IPS-15b (cell line): ENCODE measurements around the gene ARMC3.

Source experiments
- H3K27me3 ChIP-seq: one replicate; pipeline ENCODE4 v1.6.1; 2013; ENCODE audit warnings: low read length; ENCODE audit not compliant: control insufficient read depth, insufficient read depth
- H3K36me3 ChIP-seq: one replicate; pipeline ENCODE4 v1.6.1; 2013; ENCODE audit warnings: low read length; ENCODE audit not compliant: control insufficient read depth, insufficient read depth
- H3K4me1 ChIP-seq: one replicate; pipeline ENCODE4 v1.6.1; 2013; ENCODE audit warnings: mild to moderate bottlenecking, low read length; ENCODE audit not compliant: control insufficient read depth, insufficient read depth
- H3K4me3 ChIP-seq: one replicate; pipeline ENCODE4 v1.5.1; 2013; ENCODE audit warnings: low read depth, low read length
- H3K9ac ChIP-seq: one replicate; pipeline ENCODE4 v1.6.1; 2013; ENCODE audit warnings: low read depth, mild to moderate bottlenecking, low read length
- H3K9me3 ChIP-seq: one replicate; pipeline ENCODE4 v1.6.1; 2013; ENCODE audit warnings: mild to moderate bottlenecking, low read length; ENCODE audit not compliant: control insufficient read depth, insufficient read depth

ARMC3 gene

GRCh38 chr10:22978287-22978686 lies 50.4 kb downstream of the ARMC3 start:
- H3K36me3 ChIP-seq, result no peaks in the 10 kb centered on the region
- H3K4me1 ChIP-seq, result peaks cover 3% of the 10 kb centered on the region
- no peaks in the 10 kb centered on the region for H3K9me3 ChIP-seq
- no peak overlapping the region for H3K4me3 ChIP-seq
- H3K9ac ChIP-seq, result no peak overlapping the region
- H3K27me3 ChIP-seq, result no peaks in the 10 kb centered on the region

GRCh38 chr10:22978918-22979317 lies 51.1 kb downstream of the ARMC3 start:
- peaks cover 3% of the 10 kb centered on the region for H3K4me1 ChIP-seq
- H3K9ac ChIP-seq, result no peak overlapping the region
- H3K4me3 ChIP-seq, result no peak overlapping the region
- no peaks in the 10 kb centered on the region for H3K36me3 ChIP-seq
- no peaks in the 10 kb centered on the region for H3K9me3 ChIP-seq
- H3K27me3 ChIP-seq, result no peaks in the 10 kb centered on the region

DNA sequence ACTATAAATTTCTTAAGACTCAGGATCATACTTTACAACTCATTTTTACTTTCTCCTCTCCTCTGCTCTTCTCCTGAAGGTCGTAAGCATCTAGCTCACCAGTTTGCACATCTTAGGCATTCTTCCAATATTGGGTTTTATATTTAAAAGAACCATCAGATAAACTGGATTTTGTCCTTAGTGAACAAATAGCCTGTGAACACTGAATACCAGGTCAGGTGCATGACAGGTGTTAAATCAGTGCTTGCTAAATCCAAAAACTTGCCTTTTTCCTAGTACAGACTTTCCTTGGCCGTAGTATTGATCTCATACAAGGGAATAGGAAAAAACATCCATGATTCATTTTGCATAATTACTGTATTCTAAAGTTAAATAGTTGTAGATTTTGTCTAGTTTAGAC lies 53.0 kb downstream of the ARMC3 start:
- Histone ChIP-seq H3K9ac (no peak overlapping the region), H3K36me3 (no peaks in the 10 kb centered on the region), H3K27me3 (no peaks in the 10 kb centered on the region), H3K4me1 (peaks cover 3% of the 10 kb centered on the region), H3K9me3 (no peaks in the 10 kb centered on the region), H3K4me3 (no peak overlapping the region)

GRCh38 chr10:22984066-22984465 lies 56.2 kb downstream of the ARMC3 start:
- Histone ChIP-seq H3K36me3 (no peaks in the 10 kb centered on the region), H3K4me1 (no peaks in the 10 kb centered on the region), H3K27me3 (no peaks in the 10 kb centered on the region), H3K4me3 (no peak overlapping the region), H3K9ac (no peak overlapping the region), H3K9me3 (no peaks in the 10 kb centered on the region)

- Histone ChIP-seq H3K9me3 (no peaks in the 10 kb centered on the region), H3K27me3 (no peaks in the 10 kb centered on the region), H3K4me1 (no peaks in the 10 kb centered on the region), H3K4me3 (no peak overlapping the region), H3K36me3 (no peaks in the 10 kb centered on the region), H3K9ac (no peak overlapping the region)
These were observed 59.1 kb downstream of the ARMC3 start for GRCh38 chr10:22986771-22987542.

GRCh38 chr10:22988581-22989360 lies 60.9 kb downstream of the ARMC3 start:
- H3K4me3 ChIP-seq, result no peak overlapping the region

DNA sequence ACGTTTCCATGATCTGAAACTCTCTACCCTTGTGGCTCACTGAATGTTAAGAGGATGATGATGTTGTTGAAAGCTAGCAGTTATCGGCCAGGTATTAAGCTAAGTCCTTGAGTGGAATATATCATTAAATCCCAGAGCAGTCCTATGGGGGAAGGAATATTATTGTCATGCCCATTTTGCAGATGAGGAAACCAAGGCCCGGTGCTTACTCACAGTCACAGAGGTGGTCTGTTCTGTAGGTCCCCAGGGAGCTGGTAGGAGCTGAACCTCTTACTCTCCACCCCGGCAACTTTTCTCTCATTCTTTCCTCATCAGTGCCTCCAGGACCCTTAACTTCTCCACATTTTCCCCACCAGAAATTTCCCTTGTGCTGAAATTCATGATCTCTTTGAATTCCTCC lies 62.6 kb downstream of the ARMC3 start:
- H3K9ac ChIP-seq, result no peak overlapping the region
- no peaks in the 10 kb centered on the region for H3K36me3 ChIP-seq
- no peaks in the 10 kb centered on the region for H3K27me3 ChIP-seq
- no peak overlapping the region for H3K4me3 ChIP-seq
- no peaks in the 10 kb centered on the region for H3K4me1 ChIP-seq
- H3K9me3 ChIP-seq, result no peaks in the 10 kb centered on the region

More at GRCh38 chr10:22988581-22989360, 60.9 kb downstream of the ARMC3 start:
- no peaks in the 10 kb centered on the region for H3K9me3 ChIP-seq
- no peaks in the 10 kb centered on the region for H3K36me3 ChIP-seq
- H3K27me3 ChIP-seq, result no peaks in the 10 kb centered on the region
- H3K4me1 ChIP-seq, result no peaks in the 10 kb centered on the region
- no peak overlapping the region for H3K9ac ChIP-seq

- Histone ChIP-seq H3K9ac (no peak overlapping the region), H3K4me1 (no peaks in the 10 kb centered on the region), H3K4me3 (no peak overlapping the region), H3K36me3 (no peaks in the 10 kb centered on the region), H3K9me3 (no peaks in the 10 kb centered on the region), H3K27me3 (no peaks in the 10 kb centered on the region)
These were observed 64.2 kb downstream of the ARMC3 start for GRCh38 chr10:22992075-22992474.

DNA sequence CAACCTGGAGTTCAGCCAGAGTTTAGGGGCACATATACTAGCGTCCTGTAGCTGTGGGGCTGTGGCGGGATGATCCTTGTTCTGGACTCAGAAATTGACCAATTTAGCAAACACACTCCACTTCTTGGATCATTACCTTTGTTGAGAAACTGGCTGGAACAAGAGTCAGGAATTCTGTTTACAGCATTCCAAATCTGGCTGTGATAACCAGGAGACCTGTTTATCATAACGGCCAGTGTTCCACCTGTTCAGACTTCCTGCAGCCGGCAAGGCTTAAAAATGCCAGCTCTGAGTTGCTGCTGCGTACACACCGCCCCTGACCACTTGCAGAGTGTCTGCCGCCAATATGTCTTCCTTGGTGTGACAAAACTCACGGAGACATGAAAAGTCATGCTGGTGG lies 64.8 kb downstream of the ARMC3 start:
- Histone ChIP-seq H3K36me3 (no peaks in the 10 kb centered on the region), H3K27me3 (no peaks in the 10 kb centered on the region), H3K4me3 (no peak overlapping the region), H3K9me3 (no peaks in the 10 kb centered on the region), H3K9ac (no peak overlapping the region), H3K4me1 (no peaks in the 10 kb centered on the region)

GRCh38 chr10:22993314-22993713 lies 65.5 kb downstream of the ARMC3 start:
- H3K9me3 ChIP-seq, result no peaks in the 10 kb centered on the region
- no peak overlapping the region for H3K4me3 ChIP-seq
- H3K36me3 ChIP-seq, result no peaks in the 10 kb centered on the region
- H3K4me1 ChIP-seq, result no peaks in the 10 kb centered on the region
- H3K9ac ChIP-seq, result no peak overlapping the region
- H3K27me3 ChIP-seq, result no peaks in the 10 kb centered on the region

DNA sequence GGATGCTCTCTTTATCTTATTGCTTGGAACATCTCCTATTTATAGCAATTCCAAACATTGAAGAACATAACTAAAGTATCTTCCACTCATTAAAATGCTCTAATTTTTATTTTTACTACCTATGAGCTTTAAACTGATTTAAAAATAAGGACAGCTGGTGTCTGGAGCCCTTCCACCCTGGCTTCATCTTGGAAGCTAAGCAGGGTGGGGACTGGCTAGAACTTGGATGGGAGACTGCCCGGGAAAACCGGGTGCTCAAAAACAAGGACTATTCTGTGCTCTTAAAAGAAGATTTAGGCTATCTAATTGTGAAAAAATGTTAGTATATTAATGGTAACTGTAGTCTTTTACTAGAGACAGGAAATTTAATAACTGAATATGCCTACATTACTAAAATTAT lies 69.2 kb downstream of the ARMC3 start:
- H3K4me1 ChIP-seq, result no peaks in the 10 kb centered on the region
- no peak overlapping the region for H3K9ac ChIP-seq
- H3K9me3 ChIP-seq, result no peaks in the 10 kb centered on the region
- H3K36me3 ChIP-seq, result no peaks in the 10 kb centered on the region
- H3K4me3 ChIP-seq, result no peak overlapping the region
- H3K27me3 ChIP-seq, result no peaks in the 10 kb centered on the region

DNA sequence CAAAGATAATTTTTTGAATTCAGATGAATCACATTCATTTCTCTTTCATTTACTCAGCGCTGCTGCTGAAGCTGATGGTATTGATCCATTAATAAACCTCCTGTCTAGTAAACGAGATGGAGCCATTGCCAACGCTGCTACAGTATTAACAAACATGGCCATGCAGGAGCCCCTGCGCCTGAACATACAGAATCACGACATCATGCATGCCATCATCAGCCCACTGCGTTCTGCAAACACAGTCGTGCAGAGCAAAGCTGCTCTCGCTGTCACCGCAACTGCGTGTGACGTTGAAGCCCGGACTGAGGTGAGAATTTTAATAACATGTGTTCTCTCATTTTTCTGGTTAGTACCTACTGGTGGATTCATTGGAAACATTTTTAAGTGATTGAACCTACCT lies 70.2 kb downstream of the ARMC3 start:
- Histone ChIP-seq H3K36me3 (no peaks in the 10 kb centered on the region), H3K4me1 (peaks cover 3% of the 10 kb centered on the region), H3K4me3 (no peak overlapping the region), H3K9me3 (no peaks in the 10 kb centered on the region), H3K9ac (no peak overlapping the region), H3K27me3 (no peaks in the 10 kb centered on the region)
